Stimulated activated CD8-positive, alpha-beta memory T cell treated with anti-CD3 and anti-CD28 coated beads, Interleukin-4, amount 100 ng/mL, for 4 hours (primary cell): ENCODE data around the gene C6orf47.

ENCODE experiments used
- DNase-seq, 2 donors: peaks; one replicate each; pipeline ENCODE4 v3.0.0-alpha.2; 2020; ENCODE audit warnings: low read depth in 2 of 2, low spot score in 1 of 2

The C6orf47 gene

GRCh38 chr6:31615748-31616147 is 44.8 kb downstream of the C6orf47 start:
- DNase-seq = no peak

- DNase-seq = no peak
Observed at GRCh38 chr6:31614684-31615578, 45.6 kb downstream of the C6orf47 start, which contains the start of gene AIF1. Gene AIF1, plus strand, starts transcription at chr6:31615234. Its CDS starts 96 bp downstream, at chr6:31615330.

GRCh38 chr6:31614075-31614619 is 46.4 kb downstream of the C6orf47 start:
- DNase-seq = no peak

- no peak for DNase-seq
Observed at GRCh38 chr6:31610968-31611367, 49.6 kb downstream of the C6orf47 start.

GRCh38 chr6:31609519-31610406 is 50.8 kb downstream of the C6orf47 start:
- DNase-seq = no peak
